Smooth muscle cell (in vitro differentiated cells): ENCODE data around the gene KANK3. TPM values are rescaled to one million over a fixed set of nuclear protein-coding genes. Genes with fewer than 3 reads are reported as not detected.
"Not testable (repeated sequence)": the region's sequence is repeated elsewhere in the genome, so short reads cannot be mapped to it uniquely, and the experiment has no call there.

Experiments used
- DNase-seq: peaks from one replicate; lab custom pipeline; 2025; ENCODE audit not compliant: unreplicated experiment; lab: John Stamatoyannopoulos, UW
- H2AFZ ChIP-seq: fragments of 200-600 bp; sonication (generic); 2 replicates; pipeline ENCODE4 v1.6.0; 2016; ENCODE audit warnings: antibody characterized with exemption, low read depth, mild to moderate bottlenecking
- H3F3A ChIP-seq: fragments of 200-600 bp; sonication (generic); 2 replicates; pipeline ENCODE4 v1.6.0; 2017; ENCODE audit warnings: antibody characterized with exemption, low read depth
- H3K27ac ChIP-seq: fragments of 200-600 bp; sonication (generic); 2 replicates; pipeline ENCODE4 v1.5.1; 2016; ENCODE audit warnings: low read depth, mild to moderate bottlenecking
- H3K27me3 ChIP-seq: fragments of 200-600 bp; sonication (generic); 2 replicates; pipeline ENCODE4 v1.6.1; 2016; ENCODE audit warnings: low read depth, mild to moderate bottlenecking
- H3K36me3 ChIP-seq: fragments of 200-600 bp; sonication (generic); 2 replicates; pipeline ENCODE4 v1.5.1; 2016; ENCODE audit warnings: low read depth
- H3K4me1 ChIP-seq: fragments of 200-600 bp; sonication (generic); 2 replicates; pipeline ENCODE4 v1.5.1; 2016; ENCODE audit warnings: low read depth
- H3K4me2 ChIP-seq: fragments of 200-600 bp; sonication (generic); 2 replicates; pipeline ENCODE4 v1.6.0; 2016; ENCODE audit warnings: mild to moderate bottlenecking
- H3K4me3 ChIP-seq: fragments of 200-600 bp; sonication (generic); 2 replicates; pipeline ENCODE4 v1.5.1; 2016; ENCODE audit warnings: mild to moderate bottlenecking
- H3K79me2 ChIP-seq: fragments of 200-600 bp; sonication (generic); 2 replicates; pipeline ENCODE4 v1.6.0; 2016; ENCODE audit warnings: low read depth, mild to moderate bottlenecking
- H3K9ac ChIP-seq: fragments of 200-600 bp; sonication (generic); 2 replicates; pipeline ENCODE4 v1.6.0; 2016; ENCODE audit warnings: low read depth
- H3K9me3 ChIP-seq: fragments of 200-600 bp; sonication (generic); replicated peaks from 2 replicates; pipeline ENCODE4 v1.5.1; 2016; ENCODE audit warnings: low read depth
- H4K20me1 ChIP-seq: fragments of 200-600 bp; sonication (generic); 2 replicates; pipeline ENCODE4 v1.6.0; 2016; ENCODE audit warnings: low read depth
- WGBS: methylation state at CpG from one replicate; pipeline ENCODE4 v1.1.7; 2016; ENCODE audit warnings: low lambda C conversion rate; 5-methylcytosine and 5-hydroxymethylcytosine counted together
- polyA plus RNA-seq: library from polyadenylated mRNA; unstranded; fragments of >200 nt; fragmentation: Nextera tagmentation; extraction: Ambion mirVana; gene quantifications from 2 replicates; pipeline ENCODE4 v1.2.1, GENCODE V29; 2016
- total RNA-seq: library from RNA; depleted of rRNA; stranded (reverse); fragments of >200 nt; gene quantifications from 2 replicates; pipeline ENCODE4 v1.2.3, GENCODE V29; 2014
- TF ChIP-seq, protein P1 (sequence below): fragments of 200-600 bp; sonication (generic); IDR thresholded peaks from 2 replicates; pipeline ENCODE4 v1.5.1; 2017; ENCODE audit warnings: borderline replicate concordance, mild to moderate bottlenecking, antibody characterized with exemption; ENCODE audit not compliant: insufficient read depth, poor library complexity, severe bottlenecking

The KANK3 gene
- total and polyA plus RNA-seq, 2 experiments from 2014 or later, result 0.40 to 1.3 TPM

DNA sequence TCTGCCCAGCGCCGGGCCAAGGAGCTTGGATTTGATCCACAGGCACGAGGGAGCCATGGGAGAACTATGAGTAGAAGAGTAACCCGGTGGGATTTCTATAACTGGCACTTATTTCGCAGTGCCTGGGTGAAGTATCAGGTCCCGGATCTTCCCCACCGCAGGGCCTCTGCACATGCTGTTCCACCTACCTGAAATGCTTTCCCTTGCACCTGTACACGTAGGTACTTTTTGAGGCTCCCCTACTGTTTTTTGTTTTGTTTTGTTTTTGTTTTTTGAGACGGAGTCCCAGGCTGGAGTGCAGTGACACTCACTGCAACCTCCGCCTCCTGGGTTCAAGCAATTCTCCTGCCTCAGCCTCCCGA lies 402 bp upstream of the KANK3 start:
- Histone ChIP-seq H3K9me3 (no peaks in the 10 kb centered on the region), H3K27me3 (peaks cover 3% of the 10 kb centered on the region), H3K9ac (no peak overlapping the region), H3K4me1 (peaks cover 4% of the 10 kb centered on the region), H3F3A (no peaks in the 10 kb centered on the region), H3K27ac (no peak overlapping the region), H4K20me1 (no peaks in the 10 kb centered on the region), H3K4me2 (peak overlapping the region; percentile 84), H3K79me2 (no peaks in the 10 kb centered on the region), H2AFZ (no peak overlapping the region), H3K4me3 (peak overlapping the region; percentile 53), H3K36me3 (no peaks in the 10 kb centered on the region)
- TF ChIP-seq, protein P1, sequence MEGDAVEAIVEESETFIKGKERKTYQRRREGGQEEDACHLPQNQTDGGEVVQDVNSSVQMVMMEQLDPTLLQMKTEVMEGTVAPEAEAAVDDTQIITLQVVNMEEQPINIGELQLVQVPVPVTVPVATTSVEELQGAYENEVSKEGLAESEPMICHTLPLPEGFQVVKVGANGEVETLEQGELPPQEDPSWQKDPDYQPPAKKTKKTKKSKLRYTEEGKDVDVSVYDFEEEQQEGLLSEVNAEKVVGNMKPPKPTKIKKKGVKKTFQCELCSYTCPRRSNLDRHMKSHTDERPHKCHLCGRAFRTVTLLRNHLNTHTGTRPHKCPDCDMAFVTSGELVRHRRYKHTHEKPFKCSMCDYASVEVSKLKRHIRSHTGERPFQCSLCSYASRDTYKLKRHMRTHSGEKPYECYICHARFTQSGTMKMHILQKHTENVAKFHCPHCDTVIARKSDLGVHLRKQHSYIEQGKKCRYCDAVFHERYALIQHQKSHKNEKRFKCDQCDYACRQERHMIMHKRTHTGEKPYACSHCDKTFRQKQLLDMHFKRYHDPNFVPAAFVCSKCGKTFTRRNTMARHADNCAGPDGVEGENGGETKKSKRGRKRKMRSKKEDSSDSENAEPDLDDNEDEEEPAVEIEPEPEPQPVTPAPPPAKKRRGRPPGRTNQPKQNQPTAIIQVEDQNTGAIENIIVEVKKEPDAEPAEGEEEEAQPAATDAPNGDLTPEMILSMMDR, result no peak
- WGBS, result 52% methylated on average over 11 of the region's 11 CpGs
- no peak for DNase-seq

DNA sequence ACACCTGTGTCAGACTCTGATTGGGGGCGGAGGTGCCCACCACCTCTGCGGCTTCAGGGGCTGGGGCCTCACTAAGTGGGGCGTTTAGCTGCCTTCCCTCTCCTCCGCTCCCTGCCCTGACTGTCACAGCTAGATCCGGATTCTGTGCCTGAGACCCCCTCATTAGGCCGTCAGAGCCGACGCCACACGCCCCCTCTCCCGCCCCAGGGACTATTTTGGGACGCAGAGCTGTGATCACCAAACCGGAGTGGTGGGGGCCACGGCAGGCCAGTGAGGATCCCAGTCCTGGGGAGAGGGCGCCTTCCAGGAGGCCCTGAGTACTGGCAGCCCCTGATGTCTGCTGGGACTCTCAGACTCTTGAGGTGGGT lies 762 bp downstream of the KANK3 start:
- Histone ChIP-seq H3K27me3 (peaks cover 3% of the 10 kb centered on the region), H3K9me3 (no peaks in the 10 kb centered on the region), H3K36me3 (no peaks in the 10 kb centered on the region), H3K9ac (no peak overlapping the region), H2AFZ (no peak overlapping the region), H3K4me2 (no peak overlapping the region), H3K4me1 (peaks cover 4% of the 10 kb centered on the region), H3K79me2 (no peaks in the 10 kb centered on the region), H3F3A (no peaks in the 10 kb centered on the region), H4K20me1 (no peaks in the 10 kb centered on the region), H3K27ac (no peak overlapping the region), H3K4me3 (peak overlapping the region; percentile 53)
- WGBS, result 59% methylated on average over 14 of the region's 14 CpGs
- DNase-seq, result no peak
- TF ChIP-seq, protein P1, result no peak

DNA sequence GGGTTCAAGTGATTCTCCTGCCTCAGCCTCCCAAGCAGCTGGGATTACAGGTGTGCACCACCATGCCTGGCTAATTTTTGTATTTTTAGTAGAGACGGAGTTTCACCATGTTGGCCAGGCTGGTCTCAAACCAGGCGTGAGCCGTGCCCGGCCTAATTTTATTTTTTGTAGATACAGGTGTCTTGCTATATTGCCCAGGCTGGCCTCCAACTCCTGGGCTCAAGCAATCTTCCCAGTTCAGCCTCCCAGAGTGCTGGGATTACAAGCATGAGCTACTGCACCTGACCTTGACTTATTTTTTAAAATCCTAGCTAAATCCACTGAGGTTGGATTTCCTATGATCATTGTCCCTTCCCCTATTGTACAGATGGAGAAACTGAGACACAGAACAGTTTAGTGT lies 1.6 kb downstream of the KANK3 start:
- H4K20me1 ChIP-seq, H3K27ac ChIP-seq, H3K4me2 ChIP-seq, H3K9ac ChIP-seq, H3K36me3 ChIP-seq, DNase-seq, H2AFZ ChIP-seq, H3K4me3 ChIP-seq, H3K27me3 ChIP-seq, H3K79me2 ChIP-seq, H3K4me1 ChIP-seq, H3K9me3 ChIP-seq, H3F3A ChIP-seq: not testable (repeated sequence)
- 98% methylated on average over 4 of the region's 4 CpGs for whole genome bisulfite sequencing

GRCh38 chr19:8340341-8341096 lies 2.5 kb downstream of the KANK3 start:
- no peak overlapping the region for H2AFZ ChIP-seq
- H3K79me2 ChIP-seq, result no peaks in the 10 kb centered on the region
- H3K27ac ChIP-seq, result no peak overlapping the region
- H3K4me2 ChIP-seq, result no peak overlapping the region
- TF ChIP-seq, protein P1, result no peak
- peaks cover 14% of the 10 kb centered on the region for H3K27me3 ChIP-seq
- peaks cover 4% of the 10 kb centered on the region for H3K4me1 ChIP-seq
- H4K20me1 ChIP-seq, result no peaks in the 10 kb centered on the region
- H3K36me3 ChIP-seq, result no peaks in the 10 kb centered on the region
- no peak overlapping the region for H3K4me3 ChIP-seq
- DNase-seq, result no peak
- no peaks in the 10 kb centered on the region for H3K9me3 ChIP-seq
- WGBS, result 63% methylated on average over 15 of the region's 15 CpGs
- no peaks in the 10 kb centered on the region for H3F3A ChIP-seq
- no peak overlapping the region for H3K9ac ChIP-seq
